Hindlimb muscle (tissue), 1 donor: ENCODE results near the gene RSRC2. TPM values are rescaled to one million over a fixed set of nuclear protein-coding genes. Genes with fewer than 3 reads are reported as not detected.
"Not testable (repeated sequence)": the region's sequence is repeated elsewhere in the genome, so short reads cannot be mapped to it uniquely, and the experiment has no call there.

Experiments used
- DNase-seq: peaks from one replicate; pipeline ENCODE4 v3.0.0-alpha.2; 2013
- polyA plus RNA-seq: library from polyadenylated mRNA; unstranded; fragments of 120-200 nt; gene quantifications from one replicate; pipeline ENCODE4 v1.2.1, GENCODE V29; 2013; ENCODE audit not compliant: insufficient read length

Gene RSRC2, protein sequence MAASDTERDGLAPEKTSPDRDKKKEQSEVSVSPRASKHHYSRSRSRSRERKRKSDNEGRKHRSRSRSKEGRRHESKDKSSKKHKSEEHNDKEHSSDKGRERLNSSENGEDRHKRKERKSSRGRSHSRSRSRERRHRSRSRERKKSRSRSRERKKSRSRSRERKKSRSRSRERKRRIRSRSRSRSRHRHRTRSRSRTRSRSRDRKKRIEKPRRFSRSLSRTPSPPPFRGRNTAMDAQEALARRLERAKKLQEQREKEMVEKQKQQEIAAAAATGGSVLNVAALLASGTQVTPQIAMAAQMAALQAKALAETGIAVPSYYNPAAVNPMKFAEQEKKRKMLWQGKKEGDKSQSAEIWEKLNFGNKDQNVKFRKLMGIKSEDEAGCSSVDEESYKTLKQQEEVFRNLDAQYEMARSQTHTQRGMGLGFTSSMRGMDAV
- 101 TPM for polyA plus RNA-seq

DNA sequence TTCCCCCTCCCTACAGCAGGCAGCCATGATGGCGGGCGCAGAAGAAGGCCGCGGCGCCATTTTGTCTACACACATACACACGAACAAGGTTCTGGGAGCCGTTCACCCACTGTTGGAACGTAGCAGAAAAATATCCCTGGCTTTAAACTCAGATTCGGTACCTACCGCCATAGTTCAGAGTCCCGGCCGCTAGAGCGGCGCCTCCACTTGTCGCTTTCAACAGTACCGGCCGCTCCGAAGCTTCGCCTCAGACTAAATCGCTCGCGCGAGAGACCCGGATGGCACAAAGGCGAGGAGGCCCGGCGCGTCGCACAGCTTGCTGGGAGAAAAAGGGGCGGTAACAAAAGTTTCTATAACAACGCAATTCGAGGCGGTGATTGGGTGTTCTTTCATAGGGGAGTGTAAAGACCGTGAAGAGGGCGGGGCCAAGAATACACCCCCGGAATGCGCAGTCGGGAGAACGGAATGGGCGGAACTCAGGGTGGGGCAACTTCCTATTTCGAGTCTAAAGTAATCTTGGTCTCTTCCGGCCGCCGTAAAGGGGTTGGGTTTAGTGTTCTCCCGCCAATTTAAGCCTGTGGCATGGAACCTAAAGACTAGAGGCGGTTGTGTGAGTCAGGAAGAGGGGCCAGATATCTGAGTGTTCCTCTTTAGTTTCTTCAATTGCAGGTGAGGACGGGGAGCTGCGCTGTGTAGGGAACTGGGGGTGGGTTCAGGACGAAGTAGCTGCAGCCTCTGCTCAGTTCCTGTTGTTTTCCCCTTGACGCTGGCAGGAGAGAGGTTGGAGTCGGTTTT lies at the start of gene RSRC2, which contains the start of gene KNTC1:
RSRC2 (minus strand) TSS at position 254 of the 795 bp plus-strand sequence; CDS start at position 171, 83 bp downstream.
KNTC1 (plus strand) TSS at position 567 of the 795 bp plus-strand sequence. CDS start 2,815 bp downstream, outside the sequence.
- DNase-seq = peak; percentile 99

DNA sequence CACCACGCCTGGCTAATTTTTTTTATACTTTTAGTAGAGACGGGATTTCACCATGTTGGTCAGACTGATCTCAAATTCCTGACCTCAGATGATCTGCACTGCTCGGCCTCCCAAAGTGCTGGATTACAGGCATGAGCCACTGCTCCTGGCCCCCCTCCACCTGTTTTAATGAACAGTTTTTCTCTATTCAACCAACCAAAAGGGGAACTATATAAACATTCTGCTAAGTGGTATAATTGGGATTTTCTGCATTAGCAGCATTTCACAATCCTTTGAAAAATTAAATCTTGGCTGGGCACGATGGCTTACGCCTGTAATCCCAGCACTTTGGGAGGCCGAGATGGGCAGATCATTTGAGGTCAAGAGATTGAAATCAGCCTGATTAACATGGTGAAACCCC lies 45.1 kb upstream of the RSRC2 start:
- DNase-seq = no peak

DNA sequence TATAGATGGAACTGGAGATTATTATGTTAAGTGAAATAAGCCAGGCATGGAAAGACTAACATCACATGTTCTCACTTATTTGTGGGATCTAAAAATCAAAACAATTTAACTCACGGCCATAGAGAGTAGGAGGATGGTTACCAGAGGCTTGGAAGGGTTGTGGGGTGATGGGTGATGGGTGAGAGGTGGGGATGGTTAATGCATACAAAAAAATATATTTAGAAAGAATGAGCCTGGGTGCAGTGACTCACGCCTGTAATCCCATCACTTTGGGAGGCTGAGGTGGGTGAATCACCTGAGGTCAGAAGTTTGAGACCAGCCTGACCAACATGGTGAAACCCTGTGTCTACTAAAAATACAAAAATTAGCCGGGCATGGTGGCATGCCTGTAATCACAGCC lies 43.3 kb upstream of the RSRC2 start:
- not testable (repeated sequence) for DNase-seq

DNA sequence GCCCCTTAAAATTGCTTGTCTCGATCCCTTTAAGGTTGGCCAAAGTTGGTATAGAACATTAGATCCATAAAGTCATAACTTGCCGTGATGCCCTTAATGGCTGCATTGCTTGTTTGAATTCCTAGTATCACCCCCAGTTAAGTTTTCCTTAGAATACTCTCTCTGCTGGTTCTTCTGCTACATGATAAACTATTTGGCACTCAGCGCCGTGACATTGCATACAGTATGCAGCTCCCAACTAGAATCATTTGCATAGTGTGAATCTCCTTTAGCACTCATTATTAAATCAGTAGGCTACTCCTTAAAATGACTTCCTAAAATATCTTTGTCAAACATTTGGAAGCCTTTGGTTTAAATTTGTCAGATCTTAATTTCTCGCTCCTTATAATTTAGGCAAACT lies 42.6 kb upstream of the RSRC2 start:
- no peak for DNase-seq

DNA sequence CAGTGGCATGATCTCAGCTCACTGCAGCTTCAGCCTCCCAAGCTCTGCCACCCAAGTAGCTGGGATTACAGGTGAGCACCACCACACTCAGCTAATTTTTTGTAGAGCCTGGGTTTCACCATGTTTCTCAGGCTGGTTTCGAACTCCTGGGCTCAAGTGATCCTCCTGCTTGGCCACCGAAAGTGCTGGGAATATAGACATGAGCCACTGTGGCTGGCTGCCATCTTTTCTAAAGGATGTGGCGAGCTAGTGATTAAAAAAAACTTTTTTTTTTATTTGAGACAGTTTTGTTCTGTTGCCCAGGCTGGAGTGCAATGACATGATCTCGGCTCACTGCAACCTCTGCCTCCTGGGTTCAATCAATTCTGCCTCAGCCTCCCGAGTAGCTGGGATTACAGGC lies 40.1 kb upstream of the RSRC2 start:
- not testable (repeated sequence) for DNase-seq

DNA sequence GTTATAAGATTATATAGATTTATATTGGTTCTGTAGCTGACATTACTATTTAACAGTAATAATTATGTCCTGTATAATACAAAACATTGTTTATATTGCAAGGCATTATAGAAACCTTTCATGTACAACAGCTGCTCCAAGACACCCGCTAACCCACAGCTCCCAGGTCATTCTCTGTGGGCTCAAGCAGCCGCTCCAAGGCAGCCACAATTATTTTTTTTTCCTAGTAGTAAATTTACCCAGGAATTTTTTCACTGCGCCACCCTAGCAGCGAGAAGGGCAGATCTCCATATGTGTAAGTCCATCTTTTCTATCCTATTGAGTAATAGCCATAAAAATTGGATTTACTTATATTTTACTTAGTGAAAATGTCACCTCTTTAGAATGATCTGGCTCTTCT lies 36.6 kb upstream of the RSRC2 start:
- no peak for DNase-seq

DNA sequence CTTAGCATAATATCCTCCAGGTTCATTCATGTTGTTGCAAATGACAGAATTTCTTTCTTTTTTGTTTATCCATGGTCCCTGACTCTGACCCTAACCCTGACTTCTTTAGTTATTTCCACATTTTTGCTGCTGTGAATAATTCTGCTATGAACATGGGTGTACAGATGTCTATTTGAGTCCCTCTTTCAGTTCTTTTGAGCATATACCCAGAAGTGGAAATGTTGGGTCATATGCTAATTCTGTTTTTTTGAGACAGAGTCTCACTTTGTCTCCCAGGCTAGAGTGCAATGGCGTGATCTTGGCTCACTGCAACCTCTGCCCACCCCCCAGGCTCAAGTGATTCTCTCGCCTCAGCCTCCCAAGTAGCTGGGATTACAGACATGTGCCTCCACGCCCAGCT lies 33.4 kb upstream of the RSRC2 start:
- DNase-seq = no peak

DNA sequence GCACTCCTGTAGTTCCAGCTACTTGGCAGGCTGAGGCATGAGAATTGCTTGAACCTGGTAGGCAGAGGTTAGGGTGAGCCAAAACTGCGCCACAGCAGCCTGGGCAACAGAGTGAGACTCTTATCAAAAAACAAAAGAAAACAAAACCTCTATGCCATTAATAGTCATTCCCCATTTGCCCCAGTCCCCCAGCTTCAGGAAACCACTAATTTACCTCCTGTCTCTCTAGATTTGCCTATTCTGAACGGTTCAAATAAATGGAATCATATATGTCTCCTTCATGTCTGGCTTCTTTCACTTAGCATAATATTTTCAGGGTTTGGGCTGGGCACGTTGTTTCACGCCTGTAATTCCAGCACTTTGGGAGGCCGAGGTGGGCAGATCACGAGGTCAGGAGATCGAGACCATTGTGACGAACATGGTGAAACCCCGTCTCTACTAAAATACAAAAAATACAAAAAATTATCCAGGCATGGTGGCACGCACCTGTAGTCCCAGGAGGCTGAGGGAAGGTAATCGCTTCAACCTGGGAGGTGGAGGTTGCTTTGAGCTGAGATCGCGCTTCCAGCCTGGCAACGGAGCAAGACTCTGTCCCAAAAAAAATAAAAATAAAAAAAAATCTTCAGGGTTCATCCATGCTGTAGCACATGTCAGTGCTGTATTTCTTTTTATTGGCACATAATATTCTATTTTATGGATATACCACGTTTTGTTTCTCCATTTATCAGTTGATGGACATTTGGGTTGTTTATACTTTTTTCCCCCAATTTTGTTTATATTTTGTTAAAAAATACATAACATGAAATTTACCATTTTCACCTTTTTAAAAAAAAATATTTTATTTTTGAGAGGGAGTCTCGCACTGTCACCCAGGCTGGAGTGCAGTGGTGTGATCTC lies 32.3 kb upstream of the RSRC2 start:
- no peak for DNase-seq

DNA sequence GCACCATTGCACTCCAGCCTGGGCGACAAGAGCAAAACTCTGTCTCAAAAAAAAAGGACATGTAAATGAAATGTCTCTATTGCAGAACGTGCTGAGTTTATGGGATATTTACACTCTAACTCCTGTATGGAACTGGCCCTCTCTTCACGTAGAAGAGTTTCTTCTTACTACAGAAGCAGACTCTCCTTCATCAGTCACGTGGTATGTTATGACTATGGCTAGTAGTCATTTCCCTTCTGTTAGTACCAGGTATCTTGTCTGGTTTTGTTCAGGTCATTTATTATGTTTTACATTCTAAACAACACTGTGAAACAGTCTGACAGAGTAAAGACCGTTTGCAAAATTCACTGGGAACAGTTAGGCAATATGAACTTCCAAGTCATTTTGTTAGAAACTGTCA lies 20.6 kb upstream of the RSRC2 start:
- DNase-seq = no peak

DNA sequence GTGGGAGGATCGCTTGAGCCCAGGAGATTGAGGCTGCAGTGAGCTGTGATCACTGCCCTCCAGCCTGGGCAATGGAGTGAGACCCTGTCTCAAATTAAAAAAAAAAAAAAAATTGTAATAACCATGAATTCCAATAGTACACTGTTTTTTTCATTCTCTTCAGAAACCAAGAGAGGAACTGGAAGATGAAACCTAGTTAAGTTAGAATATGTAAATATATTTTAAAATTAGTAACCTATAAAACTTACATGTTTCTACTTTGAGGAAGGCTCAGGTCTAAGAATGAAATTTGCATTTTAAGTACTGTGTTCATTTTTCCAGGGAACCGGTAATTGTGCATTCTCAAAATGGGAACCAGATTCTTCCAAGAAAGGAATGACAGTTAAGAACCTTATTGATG lies 19.1 kb upstream of the RSRC2 start:
- no peak for DNase-seq

DNA sequence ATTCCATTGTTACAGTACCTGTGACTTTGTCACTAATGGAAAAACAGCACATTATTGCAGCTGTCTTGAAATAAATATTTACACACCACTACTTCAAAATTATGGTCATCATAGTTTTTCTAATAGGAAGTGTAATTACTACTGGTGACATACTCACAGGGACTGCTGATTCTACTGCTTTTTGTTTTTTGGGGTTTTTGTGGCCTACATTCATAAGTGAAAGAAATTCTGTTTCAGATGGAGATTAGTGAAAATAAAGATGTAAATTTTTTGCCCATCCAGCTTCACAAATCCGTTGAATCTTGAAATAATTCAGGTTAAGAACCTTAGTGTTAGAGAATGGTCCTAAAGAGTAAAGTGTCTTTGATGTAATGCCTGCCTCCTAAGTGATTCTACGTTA lies 17.8 kb upstream of the RSRC2 start:
- no peak for DNase-seq

DNA sequence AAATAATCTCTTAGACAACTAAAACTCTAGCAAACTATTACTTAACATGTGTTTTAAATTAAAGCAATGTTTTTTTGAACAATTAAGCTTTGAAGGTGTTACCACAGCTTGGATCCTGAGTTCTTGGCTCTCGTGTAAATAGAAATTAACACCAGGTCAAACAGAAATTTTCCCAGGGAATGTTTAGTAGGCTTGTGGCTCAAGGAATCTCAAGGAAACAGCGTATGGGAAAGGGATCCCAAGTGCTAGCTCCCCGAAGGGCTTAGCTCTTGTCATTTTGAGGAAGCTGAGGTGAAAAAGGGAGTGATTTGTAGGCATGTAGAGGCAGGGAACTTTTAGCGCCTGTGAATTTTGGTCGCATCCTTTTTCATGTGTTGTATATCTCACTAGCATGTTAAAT lies 11.8 kb upstream of the RSRC2 start:
- no peak for DNase-seq

DNA sequence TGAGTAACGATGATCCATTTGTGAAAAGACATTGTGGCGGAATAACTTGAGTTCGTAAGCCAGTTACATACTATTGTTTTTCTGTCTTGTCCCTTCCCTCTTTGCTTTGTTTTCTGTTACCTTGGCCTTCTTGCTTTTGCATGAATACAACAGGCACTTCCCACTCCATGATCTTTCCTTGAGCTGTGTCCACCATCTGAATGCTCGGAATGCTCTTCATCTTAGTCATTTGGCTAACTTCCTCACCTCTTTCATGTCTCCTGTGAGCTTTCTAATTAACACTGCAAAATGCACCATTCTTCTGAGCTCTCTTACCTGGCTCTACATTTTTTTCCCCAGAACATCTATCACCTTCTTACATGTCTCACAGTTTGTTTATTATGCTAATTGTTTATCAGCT lies 10.3 kb upstream of the RSRC2 start:
- DNase-seq = no peak

DNA sequence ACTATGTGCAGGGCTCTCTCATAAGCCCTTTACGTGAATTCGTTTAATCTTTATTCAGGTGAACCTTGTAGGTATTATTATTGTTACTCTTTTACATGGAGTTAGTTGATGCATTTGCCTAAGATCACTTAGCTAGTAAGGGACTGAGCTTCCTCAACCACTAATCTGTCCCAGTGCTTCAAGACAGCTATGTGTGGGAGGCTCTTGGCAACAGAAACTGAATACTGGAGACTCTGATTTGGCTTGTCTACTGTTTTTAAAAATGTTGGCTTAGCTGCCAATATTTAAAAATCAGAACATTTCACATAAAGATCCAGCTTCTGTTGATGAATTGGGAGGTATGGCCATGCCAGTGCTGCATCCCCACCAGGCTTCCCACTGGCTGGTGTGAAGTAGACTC lies 7.1 kb upstream of the RSRC2 start:
- no peak for DNase-seq

DNA sequence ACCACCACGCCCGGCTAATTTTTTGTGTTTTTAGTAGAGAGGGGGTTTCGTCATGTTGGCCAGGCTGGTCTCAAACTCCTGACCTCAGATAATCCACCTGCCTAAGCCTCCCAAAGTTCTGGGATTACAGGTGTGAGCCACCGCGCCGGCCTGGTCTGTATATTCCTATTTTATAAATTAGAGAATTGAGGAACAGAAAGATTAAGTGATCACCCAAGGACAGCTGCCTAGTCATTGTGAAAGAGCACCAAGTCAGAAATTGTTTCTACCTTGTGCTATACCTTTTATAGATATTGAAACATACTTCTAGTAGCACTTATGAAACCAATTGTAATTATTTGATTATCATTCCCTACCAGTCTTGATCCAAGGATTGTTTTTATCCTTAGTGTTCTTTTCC lies 2.3 kb upstream of the RSRC2 start:
- DNase-seq = no peak

DNA sequence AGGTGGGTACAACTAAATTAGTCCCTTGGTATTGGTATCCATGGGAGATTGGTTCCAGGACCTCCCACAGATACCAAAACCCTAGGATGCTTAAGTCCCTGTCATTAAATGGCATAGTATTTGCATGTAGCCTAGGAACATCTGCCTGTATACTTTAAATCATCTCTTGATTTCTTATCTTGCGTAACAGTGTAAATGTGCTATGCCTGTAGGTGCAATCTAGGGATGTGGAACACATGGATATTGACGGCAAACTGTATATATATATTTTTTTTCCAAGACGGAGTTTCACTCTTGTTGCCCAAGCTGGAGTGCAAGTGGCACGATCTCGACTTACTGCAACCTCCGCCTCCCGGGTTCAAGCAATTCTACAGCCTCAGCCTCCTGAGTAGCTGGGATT lies 1.8 kb upstream of the RSRC2 start:
- DNase-seq = no peak

DNA sequence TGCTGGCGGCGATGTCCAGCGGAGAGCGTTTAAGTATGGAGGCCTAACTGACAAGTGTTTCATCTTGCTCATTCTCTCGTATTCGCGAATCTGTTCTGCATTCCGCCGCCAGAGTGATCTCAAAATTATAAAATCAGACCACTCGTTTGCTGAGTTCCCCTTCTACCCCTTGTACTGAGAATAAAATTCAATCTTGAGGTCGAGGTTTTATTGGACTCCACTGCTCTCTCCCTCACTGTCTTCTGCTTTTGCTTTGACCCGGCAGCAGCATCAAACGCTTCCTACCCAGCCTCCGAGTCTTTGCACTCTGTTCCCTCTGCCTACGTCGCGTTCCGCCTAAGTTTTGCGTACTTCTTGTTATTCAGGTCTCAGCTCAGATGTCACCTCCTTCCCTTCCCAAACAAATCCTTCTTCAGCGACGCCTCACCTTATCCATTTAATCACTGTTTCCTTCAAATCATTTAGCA lies 775 bp upstream of the RSRC2 start:
- DNase-seq = no peak

DNA sequence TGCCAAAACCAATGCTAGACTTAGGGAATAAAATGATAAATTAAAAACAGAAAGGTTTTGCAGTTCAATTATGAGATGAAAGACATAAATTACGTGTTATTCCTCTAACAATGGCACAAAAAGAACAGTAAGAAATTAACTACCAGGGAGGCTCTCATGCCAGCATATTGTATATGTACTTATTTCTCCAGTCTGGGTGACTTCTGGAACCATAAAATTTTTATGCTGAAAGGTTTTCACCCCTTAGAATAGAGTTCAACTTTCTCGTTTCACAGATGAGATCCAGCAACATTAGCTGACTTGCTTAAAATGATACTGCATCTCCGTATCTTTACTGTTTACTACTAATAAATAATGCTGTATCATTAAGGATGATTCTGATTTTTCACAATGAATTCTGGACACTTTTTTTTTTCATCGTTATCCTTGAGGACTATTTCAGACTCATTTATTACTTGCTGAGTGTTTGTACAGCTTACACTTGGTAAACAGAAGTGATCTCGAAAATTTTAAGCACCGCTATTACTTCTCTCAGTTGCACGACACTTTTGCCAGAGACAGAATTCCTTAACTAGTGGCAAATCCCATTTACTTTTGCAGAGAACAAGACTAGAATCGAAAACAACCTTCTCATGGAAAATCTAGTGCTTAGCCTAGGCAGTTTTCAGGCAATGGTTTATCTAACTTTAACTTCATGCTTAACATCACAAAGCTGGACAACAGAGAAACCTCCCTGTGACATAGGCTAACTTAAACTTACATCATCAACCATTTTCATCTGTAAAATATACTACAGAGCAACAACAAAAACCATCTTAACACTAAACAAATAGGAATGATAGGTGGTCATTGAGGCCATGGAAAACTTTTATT lies 2.7 kb downstream of the RSRC2 start:
- no peak for DNase-seq

DNA sequence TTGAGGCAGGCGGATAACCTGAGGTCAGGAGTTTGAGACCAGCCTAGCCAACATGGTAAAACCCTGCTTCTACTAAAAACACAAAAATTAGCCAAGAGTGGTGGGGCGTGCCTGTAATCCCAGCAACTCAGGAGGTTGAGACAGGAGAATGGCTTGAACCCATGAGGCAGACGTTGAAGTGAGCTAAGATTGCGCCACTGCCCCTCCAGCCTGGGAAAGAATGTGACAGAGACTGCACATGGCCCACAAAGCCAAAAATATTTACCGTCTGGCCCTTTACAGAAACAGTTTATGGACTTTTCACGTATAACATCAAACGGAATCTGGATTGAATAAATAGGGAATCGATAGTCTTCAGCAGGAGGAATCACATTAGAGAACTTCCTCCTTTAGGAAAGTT lies 3.5 kb downstream of the RSRC2 start:
- DNase-seq = no peak

DNA sequence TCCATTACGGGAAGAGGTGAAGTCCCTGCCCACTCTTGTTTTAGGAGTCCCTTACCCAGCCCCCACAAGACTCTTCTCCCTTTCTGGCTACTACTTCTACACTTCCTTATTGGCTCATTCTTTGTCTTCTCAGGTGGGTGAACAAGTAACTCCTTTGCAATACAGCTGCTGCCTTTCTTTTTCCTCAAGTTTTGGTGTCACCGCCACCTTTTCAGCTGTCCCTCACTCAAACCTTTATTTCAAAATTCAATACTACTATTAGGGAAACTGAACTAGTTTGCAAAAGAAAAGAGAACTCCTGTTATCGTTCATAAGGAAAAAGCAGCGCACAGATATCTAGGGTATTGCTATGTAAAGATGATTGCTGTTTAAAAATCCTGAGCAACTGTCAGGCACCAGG lies 6.1 kb downstream of the RSRC2 start:
- no peak for DNase-seq

DNA sequence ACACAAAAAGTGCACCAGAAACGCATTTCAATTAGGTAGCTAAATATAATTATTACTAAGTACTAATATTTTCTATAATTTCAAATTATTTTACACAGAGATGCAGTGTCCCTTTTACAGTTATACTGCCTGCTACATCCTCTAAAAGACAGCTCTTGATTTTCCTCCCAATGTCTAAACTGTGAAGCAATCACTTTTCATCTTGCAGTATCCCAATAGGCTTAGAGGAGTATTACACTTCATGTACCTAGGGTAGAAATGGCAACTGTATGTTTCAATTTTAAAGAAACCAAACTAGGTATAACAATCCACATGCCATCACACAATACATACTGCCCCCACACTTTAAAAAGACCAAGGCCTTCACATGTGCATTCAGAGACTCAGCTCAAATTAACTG lies 7.3 kb downstream of the RSRC2 start:
- DNase-seq = no peak

DNA sequence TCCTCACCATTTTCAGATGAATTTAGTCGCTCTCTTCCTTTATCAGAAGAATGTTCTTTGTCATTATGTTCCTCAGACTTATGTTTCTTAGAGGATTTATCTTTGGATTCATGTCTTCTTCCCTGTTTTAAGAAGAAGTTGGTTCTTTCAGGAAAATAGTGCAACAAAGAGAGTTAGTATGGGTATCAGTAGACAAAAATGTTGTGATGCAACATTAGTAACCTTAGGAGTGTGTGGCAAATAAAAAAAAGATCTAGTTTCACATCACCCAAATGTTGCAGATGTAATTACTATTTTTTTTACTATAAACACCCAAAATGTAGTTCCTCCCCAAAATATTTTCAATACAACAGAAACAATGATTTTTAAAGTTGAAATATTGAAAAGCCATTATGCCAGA lies 7.8 kb downstream of the RSRC2 start:
- no peak for DNase-seq
